GM06990 (cell line): ENCODE results near the gene EXOSC5.
A peak's percentile ranks its signal among the peaks of the same experiment; 100 is the strongest.

Source experiments
- DNase-seq: peaks from one replicate; pipeline ENCODE4 v3.0.0-alpha.2; 2011; ENCODE audit not compliant: insufficient read length; ENCODE audit errors: extremely low read depth
- H3K27me3 ChIP-seq: replicated peaks from 2 replicates; pipeline ENCODE4 v1.6.0; 2011; ENCODE audit warnings: low read length; ENCODE audit not compliant: control insufficient read depth, insufficient read depth
- H3K36me3 ChIP-seq: 2 replicates; pipeline ENCODE4 v1.5.1; 2011; ENCODE audit warnings: low read length; ENCODE audit not compliant: control insufficient read depth, insufficient read depth
- H3K4me3 ChIP-seq: replicated peaks from 2 replicates; pipeline ENCODE4 v1.5.1; 2011; ENCODE audit warnings: low read depth, mild to moderate bottlenecking, control low read depth, low read length
- TF ChIP-seq, protein P1 (sequence below): IDR thresholded peaks from 2 replicates; pipeline ENCODE4 v1.5.1; 2011; ENCODE audit warnings: low read length, control low read depth, mild to moderate bottlenecking, inconsistent platforms; ENCODE audit not compliant: insufficient read depth, poor library complexity, severe bottlenecking

Gene EXOSC5

DNA sequence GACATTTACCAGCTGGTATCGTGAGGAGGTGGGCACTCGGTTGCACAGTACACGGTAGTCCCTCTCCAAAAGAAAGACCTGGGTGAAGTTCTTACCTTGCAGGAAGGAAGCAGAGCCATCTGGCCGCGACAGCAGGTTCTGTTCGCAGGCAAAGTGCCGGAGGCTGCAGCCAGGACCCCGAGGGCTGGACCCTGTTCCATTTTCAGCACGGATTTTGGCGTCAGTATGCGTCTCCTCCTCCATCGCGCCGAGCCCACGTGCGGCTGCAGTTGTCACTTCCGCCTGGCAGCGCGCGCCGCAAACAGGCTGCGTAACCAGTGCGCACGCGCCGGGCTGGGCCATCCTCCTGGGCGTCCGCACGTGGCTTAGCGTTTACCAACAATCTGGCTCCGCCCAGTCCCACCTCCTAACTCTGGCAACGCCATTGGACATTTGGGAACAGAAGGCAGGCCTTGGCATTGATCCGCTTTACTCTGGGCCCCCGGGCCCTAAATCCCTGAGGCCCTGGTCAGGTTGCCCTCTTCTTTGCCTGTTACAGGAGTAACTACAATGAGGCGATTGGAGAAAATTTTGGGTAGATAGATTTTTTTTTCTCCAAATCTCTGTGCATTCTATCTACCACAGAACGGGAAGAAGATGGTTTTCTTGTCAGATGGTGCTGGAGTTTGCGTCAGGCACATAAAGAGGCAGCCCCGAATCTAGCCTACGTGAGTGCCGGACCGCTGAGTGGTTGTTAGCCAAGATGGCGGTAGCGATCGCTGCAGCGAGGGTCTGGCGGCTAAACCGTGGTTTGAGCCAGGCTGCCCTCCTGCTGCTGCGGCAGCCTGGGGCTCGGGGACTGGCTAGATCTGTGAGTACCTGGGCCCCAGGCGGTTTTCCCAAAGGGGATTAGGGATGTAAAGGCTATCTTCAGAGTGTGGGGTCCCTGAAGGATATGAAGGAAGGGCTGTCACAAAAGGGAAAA, at the start of gene EXOSC5, which contains the start of gene BCKDHA:
Gene EXOSC5, minus strand, starts transcription at position 274 of the 964 bp plus-strand sequence. Its CDS starts 31 bp downstream, at position 243.
Gene BCKDHA, plus strand, starts transcription at position 733 of the 964 bp plus-strand sequence. Its CDS starts 10 bp downstream, at position 743.
- peaks cover 3% of the 10 kb centered on the region; the same call in 1 of the 2 replicates for H3K36me3 ChIP-seq
- H3K4me3 ChIP-seq = peak within 1 kb of the TSS; percentile 99
- TF ChIP-seq, protein P1, sequence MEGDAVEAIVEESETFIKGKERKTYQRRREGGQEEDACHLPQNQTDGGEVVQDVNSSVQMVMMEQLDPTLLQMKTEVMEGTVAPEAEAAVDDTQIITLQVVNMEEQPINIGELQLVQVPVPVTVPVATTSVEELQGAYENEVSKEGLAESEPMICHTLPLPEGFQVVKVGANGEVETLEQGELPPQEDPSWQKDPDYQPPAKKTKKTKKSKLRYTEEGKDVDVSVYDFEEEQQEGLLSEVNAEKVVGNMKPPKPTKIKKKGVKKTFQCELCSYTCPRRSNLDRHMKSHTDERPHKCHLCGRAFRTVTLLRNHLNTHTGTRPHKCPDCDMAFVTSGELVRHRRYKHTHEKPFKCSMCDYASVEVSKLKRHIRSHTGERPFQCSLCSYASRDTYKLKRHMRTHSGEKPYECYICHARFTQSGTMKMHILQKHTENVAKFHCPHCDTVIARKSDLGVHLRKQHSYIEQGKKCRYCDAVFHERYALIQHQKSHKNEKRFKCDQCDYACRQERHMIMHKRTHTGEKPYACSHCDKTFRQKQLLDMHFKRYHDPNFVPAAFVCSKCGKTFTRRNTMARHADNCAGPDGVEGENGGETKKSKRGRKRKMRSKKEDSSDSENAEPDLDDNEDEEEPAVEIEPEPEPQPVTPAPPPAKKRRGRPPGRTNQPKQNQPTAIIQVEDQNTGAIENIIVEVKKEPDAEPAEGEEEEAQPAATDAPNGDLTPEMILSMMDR = no peak
- no peaks in the 10 kb centered on the region for H3K27me3 ChIP-seq
- peak; percentile 99 for DNase-seq

DNA sequence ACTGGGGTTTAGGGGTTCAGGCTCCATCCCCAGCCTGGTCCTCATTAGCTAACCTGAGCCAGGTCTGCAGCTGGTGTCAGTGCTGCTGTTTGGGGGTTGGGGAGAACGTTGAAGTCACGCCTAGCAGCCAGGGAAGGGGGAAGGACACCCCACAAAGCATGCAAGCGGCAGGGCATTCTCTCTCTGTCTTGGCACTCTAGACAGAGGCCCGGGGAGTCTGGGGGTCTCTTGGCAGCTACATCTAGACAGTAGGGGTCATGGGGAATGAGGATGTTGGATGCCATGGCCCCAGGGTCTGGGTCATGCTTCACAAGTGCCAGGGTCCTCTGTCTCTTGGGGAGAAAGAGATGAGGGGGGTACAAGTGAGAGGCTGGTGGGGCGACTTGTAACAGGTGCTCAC, 48.4 kb upstream of the EXOSC5 start:
- no peak for DNase-seq
- TF ChIP-seq, protein P1 = no peak
- no peaks in the 10 kb centered on the region for H3K27me3 ChIP-seq
- no peaks in the 10 kb centered on the region for H3K36me3 ChIP-seq
- H3K4me3 ChIP-seq = no peak overlapping the region

GRCh38 chr19:41443813-41444455, 46.8 kb upstream of the EXOSC5 start:
- Histone ChIP-seq H3K27me3 (no peaks in the 10 kb centered on the region), H3K4me3 (no peak overlapping the region), H3K36me3 (no peaks in the 10 kb centered on the region)
- DNase-seq = no peak
- TF ChIP-seq, protein P1 = no peak

DNA sequence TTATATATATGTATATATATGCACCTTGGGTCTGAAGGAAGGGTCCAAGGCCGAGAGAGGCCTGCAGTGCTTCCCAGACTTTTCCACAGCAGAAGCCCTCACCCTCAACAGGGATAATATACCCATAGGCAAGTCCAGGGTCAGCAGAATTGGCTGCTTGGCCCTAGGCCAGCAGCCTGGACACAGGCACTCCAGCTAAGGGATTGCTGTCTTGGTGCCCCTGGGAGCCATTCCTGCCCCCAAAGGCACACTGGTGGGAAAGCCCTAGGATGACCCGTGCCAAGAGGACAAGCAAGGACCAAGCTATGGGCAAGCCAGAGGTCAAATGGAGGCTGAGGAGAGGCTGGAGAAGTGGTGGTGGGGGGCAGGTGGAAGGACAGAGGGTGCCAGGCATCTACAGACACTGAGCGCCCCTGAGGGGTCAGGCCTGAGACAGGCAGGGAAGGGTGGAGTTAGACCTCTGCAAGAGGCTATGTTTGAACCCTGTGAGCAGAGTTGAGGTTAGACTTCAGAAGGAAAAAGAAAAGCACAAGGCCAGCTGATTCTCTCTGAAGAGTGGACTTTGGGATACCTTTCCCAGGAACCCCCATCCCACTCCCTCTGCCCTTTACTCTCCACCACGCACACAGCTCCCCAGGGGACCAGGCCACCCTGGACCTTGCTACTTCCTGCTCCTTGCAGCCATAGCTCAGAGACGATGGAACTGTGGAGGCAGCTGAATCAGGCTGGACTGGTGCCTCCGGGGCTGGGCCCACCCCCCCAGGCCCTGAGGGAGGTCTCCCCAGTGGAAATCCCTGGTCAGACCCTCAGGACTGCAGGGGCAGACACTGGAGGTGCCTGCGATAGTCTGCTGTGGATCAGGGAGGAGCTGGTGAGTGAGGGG, 45.6 kb upstream of the EXOSC5 start, which contains the start of gene ERICH4:
Gene ERICH4, plus strand, starts transcription at position 684 of the 883 bp plus-strand sequence. Its CDS starts 14 bp downstream, at position 698.
- H3K4me3 ChIP-seq = no peak within 1 kb of the TSS
- TF ChIP-seq, protein P1 = no peak
- DNase-seq = no peak

GRCh38 chr19:41441321-41441945, 44.3 kb upstream of the EXOSC5 start:
- no peak for DNase-seq
- no peak overlapping the region for H3K4me3 ChIP-seq
- no peaks in the 10 kb centered on the region for H3K36me3 ChIP-seq
- H3K27me3 ChIP-seq = no peaks in the 10 kb centered on the region
- TF ChIP-seq, protein P1 = no peak

More for the DNA sequence above, 45.6 kb upstream of the EXOSC5 start, which contains the start of gene ERICH4:
- no peaks in the 10 kb centered on the region for H3K36me3 ChIP-seq
- no peaks in the 10 kb centered on the region for H3K27me3 ChIP-seq
